Loucy (cell line): ENCODE data around the gene HUWE1.

Experiments
- CTCF ChIP-seq: fragments of 200-600 bp; sonication (generic); conservative IDR thresholded peaks from 2 replicates; pipeline ENCODE4 v1.5.1; 2014; ENCODE audit warnings: mild to moderate bottlenecking, antibody characterized with exemption, low read length
- EZH2phosphoT487 ChIP-seq: fragments of 200-600 bp; IDR thresholded peaks from 2 replicates; pipeline ENCODE4 v1.6.1; 2018; ENCODE audit warnings: antibody characterized with exemption, mild to moderate bottlenecking, moderate library complexity, borderline replicate concordance

GRCh38 chrX:53630261-53630660 lies 56.3 kb downstream of the HUWE1 start:
- TF ChIP-seq CTCF (no peak), EZH2phosphoT487 (no peak)
